ENCODE data around the gene IRS1. TPM values are rescaled to one million over a fixed set of nuclear protein-coding genes. Genes with fewer than 3 reads are reported as not detected.

Gene IRS1
- total RNA-seq, 4 donors from 2014 or later = 11.9 to 29.6 (median 13.2) TPM

GRCh38 chr2:226738191-226738820 lies 61.3 kb downstream of the IRS1 start:
- TF ChIP-seq CTCF (IDR thresholded peaks at IDR 0.05; ENCODE audit: low read depth) = no peak

- no peak for TF ChIP-seq CTCF (IDR thresholded peaks at IDR 0.05; ENCODE audit: low read depth)
Observed at GRCh38 chr2:226736382-226736781, 63.2 kb downstream of the IRS1 start.

- TF ChIP-seq CTCF (IDR thresholded peaks at IDR 0.05; ENCODE audit: low read depth) = no peak
Observed at GRCh38 chr2:226733927-226734564, 65.6 kb downstream of the IRS1 start.

GRCh38 chr2:226733189-226733858 lies 66.3 kb downstream of the IRS1 start:
- no peak for TF ChIP-seq CTCF (IDR thresholded peaks at IDR 0.05; ENCODE audit: low read depth)

GRCh38 chr2:226732478-226733188 lies 67.0 kb downstream of the IRS1 start:
- no peak for TF ChIP-seq CTCF (IDR thresholded peaks at IDR 0.05; ENCODE audit: low read depth)

- no peak for TF ChIP-seq CTCF (IDR thresholded peaks at IDR 0.05; ENCODE audit: low read depth)
Observed at GRCh38 chr2:226730481-226730880, 69.1 kb downstream of the IRS1 start.

- no peak for TF ChIP-seq CTCF (IDR thresholded peaks at IDR 0.05; ENCODE audit: low read depth)
Observed at GRCh38 chr2:226728996-226729395, 70.6 kb downstream of the IRS1 start.

Measured in subcutaneous adipose tissue (tissue), 4 donors.